Nephron (organoid): ENCODE results near the gene NAT14.

Experiments used
- H3K27ac Mint-ChIP-seq, 3 experiments: 2 replicates each; pipeline ENCODE4 v1.8.0; 2020; ENCODE audit warnings: mixed read lengths in 3 of 3, mild to moderate bottlenecking in 2 of 3, moderate library complexity in 1 of 3
- H3K27me3 Mint-ChIP-seq: 2 replicates; pipeline ENCODE4 v1.8.0; 2021; ENCODE audit warnings: low read depth, mild to moderate bottlenecking, moderate library complexity, mixed read lengths
- H3K36me3 Mint-ChIP-seq: 2 replicates; pipeline ENCODE4 v1.8.0; 2020; ENCODE audit warnings: low read depth, mixed read lengths
- H3K4me1 Mint-ChIP-seq: 2 replicates; pipeline ENCODE4 v1.8.0; 2020; ENCODE audit warnings: mixed read lengths
- H3K4me3 Mint-ChIP-seq, 3 experiments: 2 replicates each; pipeline ENCODE4 v1.8.0; 2020; ENCODE audit warnings: mild to moderate bottlenecking in 3 of 3, mixed read lengths in 3 of 3, moderate library complexity in 2 of 3
- H3K9me3 Mint-ChIP-seq: 2 replicates; pipeline ENCODE4 v1.8.0; 2020; ENCODE audit warnings: mixed read lengths
- CTCF ChIP-seq, 3 experiments: fragments of 200-600 bp; sonication (generic); IDR thresholded peaks; one replicate each; pipeline ENCODE4 v1.5.0; 2021; ENCODE audit warnings: antibody characterized with exemption in 3 of 3; ENCODE audit not compliant: unreplicated experiment in 3 of 3

Gene NAT14

DNA sequence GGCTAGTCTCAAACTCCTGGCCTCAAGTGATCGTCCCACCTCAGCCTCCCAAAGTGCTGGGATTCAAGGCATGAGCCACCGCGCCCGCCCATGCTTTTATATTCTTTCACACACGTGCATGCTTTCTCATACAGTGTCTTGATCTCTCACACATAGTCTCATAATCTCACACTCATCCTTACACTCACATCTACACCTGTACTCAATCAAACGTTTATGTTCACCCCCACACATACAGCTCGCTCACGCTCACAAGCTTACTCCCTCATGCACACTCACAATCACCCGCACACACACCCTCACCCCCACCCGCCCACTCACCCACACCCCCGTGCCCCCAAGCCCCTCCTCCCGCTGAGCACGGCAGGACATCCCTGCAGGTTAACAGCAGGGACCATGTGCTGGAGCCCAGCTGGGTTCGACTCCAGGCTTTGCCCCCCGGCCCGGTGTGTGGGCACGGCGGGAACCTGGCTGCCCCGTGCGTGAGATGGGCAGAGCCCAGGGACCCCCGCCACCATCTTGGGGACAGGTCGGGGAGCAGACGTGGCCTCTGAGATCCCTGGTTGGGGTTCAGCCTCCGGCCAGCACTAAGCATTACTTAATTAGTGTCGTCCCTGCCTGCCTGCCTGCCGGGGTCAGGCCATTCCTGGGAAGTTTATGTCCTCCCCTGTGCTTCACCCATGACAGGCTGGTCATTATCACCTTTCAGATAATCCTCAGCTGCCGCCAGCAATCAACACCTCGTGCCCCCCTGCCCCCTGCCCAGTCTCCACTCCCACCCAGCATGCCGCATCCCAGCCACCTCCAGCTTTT, 40.5 kb downstream of the NAT14 start:
- H3K27ac Mint-ChIP-seq: peak overlapping the region; percentile 18 to 70 (median 26)
- TF ChIP-seq CTCF (IDR thresholded peaks at IDR 0.05; ENCODE audit: unreplicated experiment in 3 of 3): no peak
- H3K36me3 Mint-ChIP-seq: no peaks in the 10 kb centered on the region
- peaks cover 15% of the 10 kb centered on the region for H3K27me3 Mint-ChIP-seq
- H3K4me3 Mint-ChIP-seq: peak overlapping the region in 2 of 3 experiments; percentile 3 to 6
- no peaks in the 10 kb centered on the region for H3K9me3 Mint-ChIP-seq
- peaks cover 19% of the 10 kb centered on the region for H3K4me1 Mint-ChIP-seq

DNA sequence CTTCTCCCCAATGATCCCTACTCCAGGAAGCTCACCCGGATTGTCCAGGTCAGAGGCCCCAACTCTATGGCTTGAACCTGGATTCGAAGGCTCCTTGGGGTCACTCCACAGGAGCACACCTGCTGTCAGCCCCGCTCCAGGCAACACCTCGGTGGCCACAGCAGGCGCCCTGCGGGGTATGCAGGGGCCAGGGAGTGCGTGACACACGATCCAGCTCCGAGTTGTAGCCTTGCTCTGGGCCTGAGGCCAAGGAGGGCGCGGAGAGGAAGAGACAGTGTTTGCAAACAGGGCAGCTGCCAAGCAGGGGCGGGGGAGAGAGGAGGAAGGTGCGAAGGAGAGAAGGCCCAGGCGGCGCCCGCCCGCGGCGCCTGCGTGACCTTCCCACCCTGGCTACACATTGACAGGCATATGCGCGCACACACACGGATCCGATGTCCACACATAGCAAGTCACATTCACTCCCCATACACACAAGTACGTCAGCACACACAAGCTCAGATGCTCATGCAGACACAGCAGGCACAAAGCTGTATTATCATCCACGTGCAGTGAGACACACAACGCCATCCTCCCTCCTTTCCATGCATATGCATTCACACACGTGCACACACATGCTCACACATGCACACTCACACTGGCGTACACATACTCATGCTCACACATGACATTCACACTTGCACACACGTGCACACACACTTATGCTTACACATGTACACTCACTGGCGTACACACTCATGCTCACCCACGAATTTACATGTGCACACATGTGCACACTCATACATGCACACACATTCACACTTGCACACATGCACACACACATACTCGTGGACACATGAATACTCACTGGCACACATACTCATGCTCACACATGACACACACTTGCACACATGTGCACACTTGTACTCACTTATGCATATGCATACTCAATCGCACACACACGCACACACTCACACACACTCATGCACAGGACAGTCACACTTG, 41.5 kb downstream of the NAT14 start:
- TF ChIP-seq CTCF (IDR thresholded peaks at IDR 0.05; ENCODE audit: unreplicated experiment in 3 of 3): no peak
- Mint-ChIP-seq H3K36me3 (no peaks in the 10 kb centered on the region), H3K4me3 (no peak overlapping the region), H3K9me3 (no peaks in the 10 kb centered on the region), H3K4me1 (peaks cover 19% of the 10 kb centered on the region), H3K27me3 (peaks cover 15% of the 10 kb centered on the region), H3K27ac (no peak overlapping the region)

DNA sequence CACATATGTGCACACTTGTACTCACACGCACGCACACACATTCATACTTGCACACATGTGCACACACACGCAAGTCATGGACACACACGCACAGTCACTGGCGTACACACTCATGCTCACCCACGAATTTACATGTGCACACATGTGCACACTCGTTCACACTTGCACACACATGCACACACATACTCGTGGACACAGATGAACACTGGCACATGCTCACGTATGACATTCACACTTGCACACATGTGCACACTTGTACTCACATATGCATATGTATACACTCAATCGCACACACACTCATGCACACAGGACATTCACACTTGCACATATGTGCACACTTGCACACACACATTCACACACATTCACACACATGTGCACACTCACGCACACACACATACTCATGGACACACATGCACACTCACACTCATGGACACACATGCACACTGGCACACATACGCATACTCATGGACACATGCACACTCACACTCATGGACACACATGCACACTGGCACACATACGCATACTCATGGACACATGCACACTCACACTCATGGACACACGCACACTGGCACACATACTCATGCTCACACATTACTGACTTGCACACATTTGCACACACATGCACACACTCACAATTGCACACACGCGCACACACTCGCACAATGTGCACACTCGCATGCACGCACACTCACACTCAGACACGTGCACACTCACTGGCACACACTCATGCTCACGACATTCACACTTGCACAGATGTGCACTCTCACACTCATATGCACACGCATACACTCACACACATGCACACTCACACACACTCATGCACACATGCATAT, 42.4 kb downstream of the NAT14 start:
- Mint-ChIP-seq H3K4me1 (peaks cover 13% of the 10 kb centered on the region), H3K36me3 (no peaks in the 10 kb centered on the region), H3K27ac (no peak overlapping the region), H3K4me3 (no peak overlapping the region), H3K9me3 (no peaks in the 10 kb centered on the region), H3K27me3 (peaks cover 11% of the 10 kb centered on the region)
- no peak for TF ChIP-seq CTCF (IDR thresholded peaks at IDR 0.05; ENCODE audit: unreplicated experiment in 3 of 3)

DNA sequence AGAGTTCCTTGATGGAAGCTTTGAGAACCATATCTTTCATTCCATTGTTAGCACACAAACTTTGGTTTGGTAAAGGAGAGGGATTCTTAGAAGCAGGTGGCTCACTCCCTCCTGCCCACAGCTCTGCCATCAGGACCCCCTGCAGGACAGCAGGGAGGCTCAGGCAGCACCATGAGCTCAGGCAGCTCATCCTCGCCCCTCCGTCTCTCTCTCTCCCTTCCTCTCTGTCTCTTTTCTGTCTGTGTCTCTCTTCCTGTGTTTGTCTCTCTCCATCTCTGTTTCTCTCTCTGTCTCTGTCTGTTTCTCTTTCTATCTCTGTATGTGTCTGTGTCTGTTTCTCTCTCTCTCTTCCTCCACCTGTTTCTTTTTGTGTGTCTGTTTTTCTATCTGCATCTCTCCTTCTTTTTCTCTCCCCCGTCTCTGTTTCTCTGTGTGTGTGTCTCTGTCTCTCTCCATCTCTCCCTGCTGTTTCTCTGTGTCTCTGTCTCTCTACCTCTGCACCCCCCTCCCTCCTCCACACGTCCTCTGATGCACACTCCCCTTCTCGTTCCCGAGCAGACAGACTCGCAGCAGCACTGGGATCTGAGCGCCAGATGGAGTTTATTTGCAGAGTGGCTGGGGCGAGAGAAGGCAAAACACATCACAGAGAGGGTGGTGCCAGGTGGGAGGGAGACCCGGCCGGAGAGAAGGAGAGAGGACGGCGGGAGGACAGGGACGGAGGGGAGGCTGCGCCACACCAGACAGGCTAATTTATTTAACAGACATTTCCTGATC, 43.2 kb downstream of the NAT14 start:
- Mint-ChIP-seq H3K27ac (no peak overlapping the region), H3K27me3 (peaks cover 11% of the 10 kb centered on the region), H3K4me3 (no peak overlapping the region), H3K4me1 (peaks cover 13% of the 10 kb centered on the region), H3K36me3 (no peaks in the 10 kb centered on the region), H3K9me3 (no peaks in the 10 kb centered on the region)
- no peak for TF ChIP-seq CTCF (IDR thresholded peaks at IDR 0.05; ENCODE audit: unreplicated experiment in 3 of 3)

DNA sequence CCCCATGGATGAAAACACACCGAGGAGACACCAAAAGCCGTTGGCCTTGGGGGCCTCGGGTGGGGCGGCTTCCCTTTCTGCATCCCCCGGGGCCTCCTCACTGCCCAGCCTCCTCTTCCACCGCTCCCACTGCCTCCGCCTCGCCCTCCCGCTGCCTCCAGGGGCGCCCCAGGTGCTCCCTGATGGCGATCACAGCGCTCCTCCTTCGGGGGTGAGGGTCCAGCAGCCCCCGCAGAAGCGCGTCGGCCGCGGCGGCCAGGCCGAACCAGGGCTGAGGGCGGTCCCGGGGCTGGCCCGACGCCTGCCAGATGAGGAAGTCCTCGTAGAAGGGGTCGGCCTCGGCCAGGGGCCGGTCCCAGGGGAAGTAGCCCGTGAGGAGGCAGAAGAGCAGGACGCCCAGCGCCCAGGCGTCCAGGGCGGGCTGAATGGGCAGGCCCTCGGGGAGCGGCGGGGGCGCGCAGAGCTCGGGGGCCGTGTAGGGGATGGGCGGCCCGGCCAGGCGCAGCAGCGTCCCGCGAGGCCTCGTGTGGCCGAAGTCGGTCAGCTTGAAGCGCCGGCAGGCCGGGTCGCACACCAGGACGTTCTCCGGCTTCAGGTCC, 44.7 kb downstream of the NAT14 start:
- H3K36me3 Mint-ChIP-seq: no peaks in the 10 kb centered on the region
- H3K27me3 Mint-ChIP-seq: peaks cover 7% of the 10 kb centered on the region
- no peaks in the 10 kb centered on the region for H3K9me3 Mint-ChIP-seq
- no peak for TF ChIP-seq CTCF (IDR thresholded peaks at IDR 0.05; ENCODE audit: unreplicated experiment in 3 of 3)
- H3K4me3 Mint-ChIP-seq: no peak overlapping the region
- H3K27ac Mint-ChIP-seq: no peak overlapping the region
- H3K4me1 Mint-ChIP-seq: peaks cover 7% of the 10 kb centered on the region
